KOPT-K1 (cell line): ENCODE results near the gene GUCA2B.

Source experiments
- H3K27ac ChIP-seq: fragments of 200-600 bp; sonication (generic); 2 replicates; pipeline ENCODE4 v1.5.1; 2016; ENCODE audit warnings: antibody characterized with exemption, mild to moderate bottlenecking, low read depth, low read length; ENCODE audit not compliant: poor library complexity, severe bottlenecking
- H3K36me3 ChIP-seq: fragments of 200-600 bp; sonication (generic); 2 replicates; pipeline ENCODE4 v1.5.1; 2017; ENCODE audit warnings: antibody characterized with exemption, mild to moderate bottlenecking, low read length, moderate library complexity; ENCODE audit not compliant: insufficient read depth
- H3K9me3 ChIP-seq: fragments of 200-600 bp; sonication (generic); 2 replicates; pipeline ENCODE4 v1.5.1; 2017; ENCODE audit warnings: antibody characterized with exemption, low read length, mild to moderate bottlenecking; ENCODE audit not compliant: insufficient read depth, poor library complexity, severe bottlenecking

GUCA2B gene

DNA sequence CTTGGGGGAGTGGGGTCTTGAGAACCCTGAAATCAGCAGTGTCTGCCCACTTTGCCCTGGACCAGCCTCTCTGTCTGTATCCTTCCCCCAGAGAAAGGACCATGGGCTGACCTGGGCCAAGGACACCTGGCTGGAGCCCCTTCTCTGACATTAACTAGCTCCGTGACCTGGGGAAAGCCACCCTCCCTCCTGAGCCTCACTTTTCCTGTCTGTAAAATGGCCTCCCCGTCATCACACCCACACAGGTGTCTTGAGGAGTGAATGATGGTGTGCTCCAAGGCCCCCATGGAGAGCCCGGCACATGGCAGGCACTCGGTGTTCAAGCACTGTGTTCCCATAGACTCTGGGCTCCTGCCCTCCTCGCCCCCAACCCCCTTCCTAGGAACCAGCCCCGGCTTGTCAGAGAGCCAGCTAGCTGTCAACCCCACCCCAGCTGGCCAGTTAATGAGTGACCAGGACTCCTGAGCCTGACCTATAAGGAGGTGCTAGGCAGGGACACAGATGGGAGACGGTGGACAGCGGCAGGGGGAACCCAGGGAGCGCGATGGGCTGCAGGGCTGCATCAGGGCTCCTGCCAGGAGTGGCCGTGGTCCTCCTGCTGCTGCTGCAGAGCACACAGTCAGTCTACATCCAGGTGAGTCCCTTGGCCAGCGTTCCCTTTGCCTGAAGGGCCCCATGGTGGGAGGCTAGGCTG, at the start of gene GUCA2B:
Gene GUCA2B (plus strand): TSS at position 504 of the 694 bp plus-strand sequence. CDS start 41 bp downstream, at position 545.
- Histone ChIP-seq H3K9me3 (no peaks in the 10 kb centered on the region), H3K36me3 (no peaks in the 10 kb centered on the region), H3K27ac (no peak within 1 kb of the TSS)

DNA sequence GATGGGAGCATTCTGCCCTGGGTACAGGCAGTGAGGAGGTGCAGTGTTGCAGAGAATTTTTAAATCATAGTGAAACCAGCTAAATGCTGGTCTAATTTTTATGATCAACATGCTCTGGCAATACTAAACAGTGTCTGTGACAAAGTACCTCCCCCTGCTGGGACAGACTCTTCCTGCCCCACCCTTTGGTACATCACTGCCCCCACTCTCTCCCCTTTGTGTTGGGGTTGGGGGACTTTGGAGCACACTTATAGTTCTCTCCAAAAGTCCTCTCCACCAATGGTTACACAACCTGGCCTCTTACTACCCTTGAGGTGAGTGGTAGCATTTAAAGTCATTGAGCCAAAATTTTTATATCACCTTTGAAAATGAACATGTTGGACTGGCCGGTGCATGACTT, 48.2 kb upstream of the GUCA2B start:
- Histone ChIP-seq H3K36me3 (no peaks in the 10 kb centered on the region), H3K27ac (no peak overlapping the region)

DNA sequence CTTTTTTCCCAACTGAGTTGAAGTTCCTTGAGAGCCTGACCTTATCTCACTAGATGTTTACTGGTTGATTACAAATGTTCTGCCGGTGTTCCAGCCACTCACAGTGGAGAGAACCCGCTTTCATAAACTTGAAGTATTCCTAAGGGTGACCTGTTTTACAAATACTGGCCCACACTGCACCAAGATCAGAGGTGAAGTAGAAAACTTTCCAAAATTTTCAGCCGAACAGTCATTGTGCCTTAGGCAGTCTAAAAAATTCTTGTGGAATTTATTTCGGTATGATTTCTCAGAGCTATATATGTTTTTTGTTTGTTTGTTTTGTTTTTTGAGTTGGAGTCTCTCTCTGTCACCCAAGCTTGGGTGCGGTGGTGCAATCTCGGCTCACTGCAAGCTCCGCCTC, 44.9 kb upstream of the GUCA2B start:
- Histone ChIP-seq H3K9me3 (no peaks in the 10 kb centered on the region), H3K36me3 (no peaks in the 10 kb centered on the region), H3K27ac (no peak overlapping the region)

More for the DNA sequence above, 48.2 kb upstream of the GUCA2B start:
- H3K9me3 ChIP-seq = peaks cover 8% of the 10 kb centered on the region

- Histone ChIP-seq H3K9me3 (no peaks in the 10 kb centered on the region), H3K36me3 (no peaks in the 10 kb centered on the region), H3K27ac (no peak overlapping the region)
Measured at GRCh38 chr1:42109600-42109999, 43.6 kb upstream of the GUCA2B start.

- no peaks in the 10 kb centered on the region for H3K36me3 ChIP-seq
- no peak overlapping the region for H3K27ac ChIP-seq
- no peaks in the 10 kb centered on the region for H3K9me3 ChIP-seq
Measured at GRCh38 chr1:42114229-42114628, 39.0 kb upstream of the GUCA2B start.

DNA sequence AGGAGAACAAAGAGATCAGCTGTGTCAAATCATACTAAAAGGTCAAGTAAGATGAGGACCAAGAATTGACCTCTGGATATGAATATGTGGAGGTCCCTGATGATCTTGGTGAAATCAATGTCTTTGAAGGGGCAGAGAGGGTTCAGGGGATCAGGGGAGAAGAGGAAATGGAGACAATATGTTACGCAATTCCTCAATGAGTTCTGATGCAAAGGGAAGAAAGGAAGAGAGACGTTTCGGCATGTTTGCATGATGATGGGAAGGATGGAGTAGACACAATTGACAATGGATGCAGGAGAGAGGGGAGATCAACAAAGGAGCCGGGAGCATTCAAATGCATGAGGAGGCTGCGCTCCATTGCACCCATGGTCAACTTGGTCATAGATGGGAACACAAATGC, 36.0 kb upstream of the GUCA2B start:
- Histone ChIP-seq H3K9me3 (no peaks in the 10 kb centered on the region), H3K27ac (no peak overlapping the region), H3K36me3 (no peaks in the 10 kb centered on the region)

GRCh38 chr1:42118125-42118524, 35.1 kb upstream of the GUCA2B start:
- no peak overlapping the region for H3K27ac ChIP-seq
- no peaks in the 10 kb centered on the region for H3K9me3 ChIP-seq
- H3K36me3 ChIP-seq = no peaks in the 10 kb centered on the region

GRCh38 chr1:42122408-42122807, 30.8 kb upstream of the GUCA2B start:
- no peaks in the 10 kb centered on the region for H3K36me3 ChIP-seq
- H3K27ac ChIP-seq = no peak overlapping the region
- no peaks in the 10 kb centered on the region for H3K9me3 ChIP-seq

DNA sequence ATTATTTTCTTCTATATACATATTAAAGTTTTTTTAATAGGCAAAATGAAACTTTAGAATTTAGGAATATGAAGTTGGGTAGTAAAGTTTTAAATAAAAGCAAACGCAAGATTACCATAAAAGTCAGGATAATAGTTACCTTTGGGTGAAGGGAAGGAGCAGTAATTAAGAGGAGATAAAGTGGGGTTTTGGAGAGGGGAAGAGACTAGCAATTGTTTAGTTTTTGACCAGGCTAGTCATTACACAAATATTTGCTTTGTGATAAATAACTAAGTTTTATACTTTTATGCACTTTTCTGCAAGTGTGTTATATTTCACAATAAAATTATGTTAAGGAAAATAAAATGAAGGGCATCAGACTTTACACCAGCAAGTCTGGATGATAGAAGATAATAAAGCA, 27.7 kb upstream of the GUCA2B start:
- Histone ChIP-seq H3K27ac (no peak overlapping the region), H3K9me3 (no peaks in the 10 kb centered on the region), H3K36me3 (no peaks in the 10 kb centered on the region)

DNA sequence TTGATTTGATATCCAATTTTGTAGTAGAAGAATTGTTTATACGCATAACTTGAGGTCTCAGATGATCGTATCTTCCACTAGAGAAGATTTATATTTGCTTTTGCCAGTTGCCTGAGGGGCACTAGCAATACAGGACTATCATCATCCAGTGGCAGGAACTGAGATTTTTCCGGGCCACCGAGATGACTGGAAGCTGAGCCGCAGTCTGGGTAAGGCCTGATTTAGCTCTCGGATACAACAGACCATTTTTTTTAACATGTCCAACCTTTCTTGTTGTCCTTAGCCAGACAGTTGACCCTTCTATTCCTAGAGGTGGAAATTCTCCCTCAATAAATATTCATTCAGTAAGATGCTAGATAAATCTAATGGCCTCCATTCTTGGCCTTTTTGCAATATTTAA, 25.4 kb upstream of the GUCA2B start:
- Histone ChIP-seq H3K36me3 (no peaks in the 10 kb centered on the region), H3K9me3 (no peaks in the 10 kb centered on the region), H3K27ac (no peak overlapping the region)

GRCh38 chr1:42128499-42128898, 24.7 kb upstream of the GUCA2B start:
- no peak overlapping the region for H3K27ac ChIP-seq
- no peaks in the 10 kb centered on the region for H3K36me3 ChIP-seq
- H3K9me3 ChIP-seq = no peaks in the 10 kb centered on the region

DNA sequence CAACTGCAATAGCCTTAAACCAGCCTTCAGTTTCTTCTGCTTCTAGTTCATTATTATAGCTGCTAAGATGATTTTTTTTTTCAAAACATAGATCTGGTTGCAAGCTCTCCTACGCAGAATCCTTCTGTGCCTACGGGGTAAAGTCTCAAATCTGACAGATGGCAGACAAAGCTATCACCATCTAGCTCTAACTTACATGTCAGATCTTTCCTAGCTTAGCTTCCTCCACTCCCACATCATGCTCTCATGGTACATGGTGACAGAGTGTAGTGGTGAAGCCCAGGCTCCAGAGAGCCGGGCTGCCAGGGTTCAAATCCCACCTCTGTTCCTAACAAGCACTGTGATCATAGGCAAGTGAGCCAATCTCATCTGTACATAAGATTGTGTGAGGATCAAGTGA, 24.2 kb upstream of the GUCA2B start:
- Histone ChIP-seq H3K27ac (no peak overlapping the region), H3K36me3 (no peaks in the 10 kb centered on the region), H3K9me3 (no peaks in the 10 kb centered on the region)

DNA sequence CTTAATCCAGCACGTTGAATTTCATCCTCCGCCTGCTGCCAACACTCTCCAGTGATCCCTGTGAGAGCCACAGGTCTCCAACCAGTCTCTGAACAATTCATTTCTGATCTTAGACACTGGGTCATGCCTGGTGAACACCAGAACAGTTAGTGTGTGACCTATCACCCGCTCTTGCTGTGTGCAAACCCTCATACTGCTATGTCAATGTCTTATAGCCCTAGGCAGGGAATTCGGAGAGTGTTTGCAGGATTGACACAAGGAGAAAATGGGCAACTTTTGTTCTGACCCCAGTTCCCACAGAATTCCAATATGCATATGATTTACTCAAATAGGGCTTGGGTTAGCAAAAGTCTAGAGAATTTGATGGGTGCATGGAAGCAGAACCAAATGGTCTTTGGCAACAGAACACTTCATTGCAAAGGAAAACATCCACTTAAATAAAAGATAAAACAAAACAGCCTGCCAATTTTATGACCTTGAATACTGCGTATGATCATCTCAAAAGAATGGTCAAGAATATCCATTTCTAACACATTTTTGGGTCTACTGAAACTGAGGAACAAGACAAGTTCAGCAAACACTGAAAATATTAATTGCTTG, 23.0 kb upstream of the GUCA2B start:
- Histone ChIP-seq H3K27ac (no peak overlapping the region), H3K9me3 (no peaks in the 10 kb centered on the region), H3K36me3 (no peaks in the 10 kb centered on the region)

DNA sequence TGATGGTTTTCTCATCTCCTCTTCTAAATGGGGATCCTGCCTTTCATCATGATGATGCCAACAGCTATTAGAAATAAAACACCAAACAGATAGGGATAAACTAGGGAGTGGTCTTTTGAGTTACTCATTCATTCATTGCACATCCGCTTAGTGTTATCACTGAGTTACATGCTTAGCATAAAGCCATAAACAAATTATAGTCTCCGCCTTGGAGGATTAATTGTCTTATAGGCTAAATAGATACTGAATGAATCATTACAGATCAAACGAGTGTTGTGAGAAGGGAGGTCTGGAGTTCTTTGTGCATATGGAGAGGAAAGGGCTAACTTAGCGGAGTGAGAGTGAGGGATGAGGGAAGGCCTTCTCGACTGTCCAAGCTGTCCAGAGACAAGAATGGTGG, 19.8 kb upstream of the GUCA2B start:
- no peaks in the 10 kb centered on the region for H3K36me3 ChIP-seq
- H3K27ac ChIP-seq = no peak overlapping the region
- no peaks in the 10 kb centered on the region for H3K9me3 ChIP-seq

GRCh38 chr1:42133809-42134526, 19.2 kb upstream of the GUCA2B start:
- Histone ChIP-seq H3K9me3 (no peaks in the 10 kb centered on the region), H3K36me3 (no peaks in the 10 kb centered on the region), H3K27ac (no peak overlapping the region)
